ENCODE results near the gene CD6.

GRCh38 chr11:61039916-61040315, 68.4 kb downstream of the CD6 start:
- TF ChIP-seq, protein P1, sequence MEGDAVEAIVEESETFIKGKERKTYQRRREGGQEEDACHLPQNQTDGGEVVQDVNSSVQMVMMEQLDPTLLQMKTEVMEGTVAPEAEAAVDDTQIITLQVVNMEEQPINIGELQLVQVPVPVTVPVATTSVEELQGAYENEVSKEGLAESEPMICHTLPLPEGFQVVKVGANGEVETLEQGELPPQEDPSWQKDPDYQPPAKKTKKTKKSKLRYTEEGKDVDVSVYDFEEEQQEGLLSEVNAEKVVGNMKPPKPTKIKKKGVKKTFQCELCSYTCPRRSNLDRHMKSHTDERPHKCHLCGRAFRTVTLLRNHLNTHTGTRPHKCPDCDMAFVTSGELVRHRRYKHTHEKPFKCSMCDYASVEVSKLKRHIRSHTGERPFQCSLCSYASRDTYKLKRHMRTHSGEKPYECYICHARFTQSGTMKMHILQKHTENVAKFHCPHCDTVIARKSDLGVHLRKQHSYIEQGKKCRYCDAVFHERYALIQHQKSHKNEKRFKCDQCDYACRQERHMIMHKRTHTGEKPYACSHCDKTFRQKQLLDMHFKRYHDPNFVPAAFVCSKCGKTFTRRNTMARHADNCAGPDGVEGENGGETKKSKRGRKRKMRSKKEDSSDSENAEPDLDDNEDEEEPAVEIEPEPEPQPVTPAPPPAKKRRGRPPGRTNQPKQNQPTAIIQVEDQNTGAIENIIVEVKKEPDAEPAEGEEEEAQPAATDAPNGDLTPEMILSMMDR (IDR thresholded peaks at IDR 0.05; ENCODE audit: extremely low read depth in 1 of 2, insufficient read depth in 1 of 2, low read depth in 1 of 2, low read length in 2 of 2) = no peak
- TF ChIP-seq POLR2AphosphoS5 (IDR thresholded peaks at IDR 0.05; ENCODE audit: insufficient read depth, low read depth, low read length) (no peak), POLR2A (IDR thresholded peaks at IDR 0.05; ENCODE audit: low read depth, low read length) (no peak), EZH2 (IDR thresholded peaks at IDR 0.05; ENCODE audit: borderline replicate concordance, low read depth, low read length, severe bottlenecking) (no peak), GATA2 (IDR thresholded peaks at IDR 0.05; ENCODE audit: insufficient read depth, insufficient read length, low read depth, low read length) (no peak), FOS (IDR thresholded peaks at IDR 0.05; ENCODE audit: borderline replicate concordance, insufficient read depth, low read length) (no peak), MYC (IDR thresholded peaks at IDR 0.05; ENCODE audit: low read depth, low read length) (no peak)
- TF ChIP-seq, protein P2, sequence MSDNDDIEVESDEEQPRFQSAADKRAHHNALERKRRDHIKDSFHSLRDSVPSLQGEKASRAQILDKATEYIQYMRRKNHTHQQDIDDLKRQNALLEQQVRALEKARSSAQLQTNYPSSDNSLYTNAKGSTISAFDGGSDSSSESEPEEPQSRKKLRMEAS (IDR thresholded peaks at IDR 0.05; ENCODE audit: insufficient read depth, insufficient read length) = no peak
